Lung microvascular endothelial cell (primary cell): ENCODE data around the gene FTHL17. TPM values are rescaled to one million over a fixed set of nuclear protein-coding genes. Genes with fewer than 3 reads are reported as not detected.

ENCODE experiments used
- DNase-seq, 2 donors: peaks; one replicate each; pipeline versions ENCODE4 v3.0.0 to v3.0.0-alpha.2; 2010; ENCODE audit warnings: low read depth in 2 of 2
- total RNA-seq: library from RNA; depleted of rRNA; stranded (reverse); fragments of >200 nt; gene quantifications from 2 replicates; pipeline ENCODE4 v1.2.1, GENCODE V29; 2014

Gene FTHL17
- not detected in 2 replicates for total RNA-seq

DNA sequence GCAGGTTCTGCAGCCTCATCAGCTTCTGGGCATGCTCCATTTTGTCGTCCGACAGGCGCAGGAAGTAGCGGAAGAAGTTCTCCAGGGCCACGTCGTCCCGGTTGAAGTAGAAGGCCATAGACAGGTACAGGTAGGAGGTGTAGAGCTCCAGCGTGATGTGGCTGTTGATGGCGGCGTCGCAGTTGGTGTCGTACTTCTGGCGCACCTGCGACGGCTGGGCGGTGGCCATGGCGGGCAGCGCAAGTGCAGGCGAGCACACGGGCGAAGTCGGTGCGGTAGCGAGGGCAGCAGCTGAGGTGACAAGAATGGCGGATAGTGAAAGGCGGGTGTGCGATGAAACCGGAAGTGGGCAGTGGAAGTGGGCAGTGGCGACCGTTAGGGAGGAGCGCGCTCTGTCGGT is at the start of gene FTHL17:
FTHL17 (minus strand) TSS at position 317 of the 400 bp plus-strand sequence; CDS start at position 229, 88 bp downstream.
- DNase-seq, result no peak

DNA sequence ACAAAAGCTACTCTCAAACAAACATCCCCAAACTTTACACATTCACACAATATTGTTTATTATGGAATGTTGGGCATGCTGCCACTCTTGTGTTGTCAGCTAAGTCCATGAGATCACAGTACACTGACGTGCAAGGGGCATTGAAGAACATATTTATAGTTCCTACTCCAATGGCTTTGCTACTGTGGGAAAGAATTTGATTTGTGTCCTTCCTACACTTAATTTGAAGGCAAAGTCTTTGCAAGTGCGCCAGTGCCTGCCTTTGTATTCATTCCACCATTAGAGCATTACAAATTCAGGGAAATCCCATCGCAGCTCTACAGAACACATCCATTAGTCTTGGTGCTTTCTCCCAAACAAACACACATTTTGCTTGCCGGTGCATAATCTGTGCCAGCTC is 45.4 kb upstream of the FTHL17 start:
- no peak for DNase-seq

DNA sequence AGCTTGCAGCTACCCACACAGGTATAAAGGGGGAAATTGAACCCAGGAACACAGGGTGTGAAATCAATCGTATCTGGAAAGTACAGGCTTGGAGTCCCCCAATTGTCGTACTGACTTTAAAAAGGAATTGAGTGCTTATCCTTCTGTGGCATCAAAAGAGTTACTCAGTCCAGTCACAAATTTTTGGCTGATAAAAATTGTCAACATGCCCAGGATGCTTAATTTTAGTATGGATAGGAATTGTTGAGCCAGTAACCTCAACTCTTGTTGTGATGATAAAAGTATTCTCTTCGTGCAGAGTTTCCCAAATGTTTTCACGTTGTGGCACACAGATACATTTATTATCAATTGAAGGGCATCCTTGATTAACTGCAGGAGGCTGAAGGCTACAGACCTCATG is 43.6 kb upstream of the FTHL17 start:
- no peak for DNase-seq

DNA sequence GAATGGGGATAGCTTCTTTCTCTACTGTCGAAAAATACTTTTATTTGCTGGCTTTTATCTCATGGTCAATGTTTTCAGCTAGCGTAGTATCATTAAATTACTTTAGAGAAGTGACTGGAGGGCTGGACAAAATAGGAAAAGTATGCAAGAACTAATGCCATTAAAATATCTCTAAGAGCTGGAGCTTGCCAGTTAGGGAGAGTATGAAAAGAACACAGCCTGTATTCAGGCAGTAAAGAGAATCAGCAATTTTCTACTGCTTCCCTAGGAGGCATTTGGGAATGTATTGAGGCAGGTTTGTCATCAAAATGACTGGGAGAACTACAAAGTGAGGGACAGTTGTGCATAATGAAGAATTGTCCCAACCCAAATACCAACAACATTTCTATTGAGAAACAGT is 43.0 kb upstream of the FTHL17 start:
- DNase-seq, result no peak

DNA sequence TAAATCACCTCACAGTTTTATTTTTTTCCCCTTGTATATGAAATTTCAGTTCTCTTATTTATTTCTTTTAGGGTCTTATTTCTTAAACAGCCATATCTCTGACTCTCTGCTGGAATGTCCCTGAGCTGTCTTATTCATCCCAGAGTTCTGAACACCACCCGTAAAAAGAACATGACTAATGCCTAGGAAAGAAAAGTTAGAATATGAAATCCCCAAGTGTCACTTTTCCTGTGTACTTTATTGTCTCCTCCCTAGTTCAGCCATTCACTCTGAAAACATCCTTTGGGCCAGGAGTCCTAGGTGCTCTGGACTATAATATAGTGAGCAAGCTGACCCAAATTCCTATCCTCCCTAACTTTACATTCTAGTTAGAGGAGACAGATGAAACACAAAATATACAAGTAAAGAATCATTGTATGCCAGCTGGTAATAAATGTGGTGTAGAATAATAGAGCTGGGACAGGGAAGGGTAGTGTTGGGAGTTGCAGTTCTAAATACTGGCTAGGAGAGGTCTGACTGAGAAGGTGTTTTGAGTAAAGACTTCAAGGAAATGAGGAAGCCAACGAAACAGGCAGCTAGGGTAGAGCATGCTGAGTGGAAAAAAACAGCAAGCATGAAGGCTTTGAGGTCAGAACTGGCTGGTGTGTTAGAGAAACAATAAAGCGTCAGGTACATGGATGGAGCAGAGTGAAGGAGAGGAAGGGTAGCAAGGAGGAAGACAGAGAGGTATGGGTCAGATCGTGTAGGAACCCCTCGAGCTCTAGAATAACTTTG is 40.6 kb upstream of the FTHL17 start:
- no peak for DNase-seq

DNA sequence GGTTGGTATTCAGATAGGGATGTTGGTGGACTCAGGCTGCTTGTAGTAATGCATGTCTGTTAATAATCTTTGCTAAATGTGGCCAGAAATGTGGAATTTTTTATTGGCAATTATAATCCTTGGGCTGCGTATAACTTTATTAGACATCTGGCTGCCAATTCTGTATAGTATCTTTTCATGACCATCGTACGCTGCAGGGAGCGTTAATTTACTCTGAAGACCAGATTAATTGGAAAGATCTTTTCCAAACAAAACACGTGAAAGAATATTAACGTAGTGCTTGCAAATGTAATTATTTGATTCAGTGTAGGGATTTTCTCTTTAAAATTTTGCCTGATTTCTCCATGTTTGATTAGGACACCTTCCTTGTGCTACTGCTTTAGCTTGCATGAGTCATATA is 38.8 kb upstream of the FTHL17 start:
- DNase-seq, result no peak

DNA sequence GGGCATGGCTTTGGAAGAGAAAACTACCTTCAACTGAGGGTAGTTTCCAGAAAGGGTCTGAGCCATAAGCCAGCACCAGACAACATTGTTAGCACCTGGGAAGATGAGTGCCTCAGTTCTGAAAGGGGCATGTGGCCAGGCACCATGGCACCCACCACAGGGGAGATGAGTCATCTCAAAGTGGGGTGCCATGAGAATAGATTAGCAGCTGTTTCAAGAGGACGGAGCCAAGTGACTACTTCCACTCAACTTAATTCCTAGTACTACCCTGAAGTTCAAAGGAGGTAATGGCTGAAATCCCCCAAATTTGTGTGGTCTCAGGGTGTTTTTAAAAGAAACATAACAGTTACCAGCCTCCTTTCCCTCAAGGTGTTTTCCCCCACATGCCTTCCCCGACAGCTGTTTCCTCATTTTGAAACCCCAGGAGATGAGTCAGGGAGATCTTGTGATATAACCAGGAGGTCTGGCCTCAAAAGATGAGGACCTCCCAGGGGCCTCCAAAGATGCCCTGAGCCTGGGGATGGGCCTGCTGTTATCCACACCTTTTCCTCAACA is 27.8 kb upstream of the FTHL17 start:
- peak in 1 of 2 donors; percentile 19 for DNase-seq

DNA sequence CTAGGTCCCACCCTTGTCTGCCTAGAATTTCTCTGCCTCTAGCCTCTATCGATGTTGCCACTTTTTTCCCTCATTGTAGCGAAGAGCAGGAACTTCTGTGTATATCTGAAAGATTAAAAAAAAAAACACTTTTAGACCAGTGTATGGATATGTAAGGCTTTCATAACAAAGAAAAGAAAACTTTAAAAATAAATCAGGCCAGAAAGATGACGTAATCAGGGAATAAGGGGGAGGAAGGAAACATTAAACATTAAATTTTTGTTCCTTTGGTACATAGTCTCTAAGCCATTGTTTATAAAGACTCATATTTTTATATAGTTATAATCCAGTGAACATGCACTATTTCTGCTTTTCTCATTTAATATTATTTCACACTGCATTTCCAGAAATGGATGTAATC is 26.2 kb upstream of the FTHL17 start:
- no peak for DNase-seq

DNA sequence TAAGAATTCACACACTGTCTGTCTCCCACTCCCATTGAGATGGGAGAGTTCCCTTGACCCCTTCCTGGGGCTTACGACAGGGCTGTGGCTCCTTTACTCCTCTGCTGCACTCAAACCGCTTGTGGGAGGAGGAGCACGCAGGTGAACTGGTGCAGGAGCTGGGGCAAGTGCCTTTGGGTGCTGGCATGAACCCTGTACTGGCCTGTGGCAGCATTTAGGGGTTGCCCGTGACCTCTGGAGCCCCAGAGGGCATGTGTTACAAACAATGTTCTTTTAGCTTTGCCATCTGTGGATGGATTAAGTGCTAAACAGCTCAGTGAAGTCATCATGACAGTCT is 21.8 kb upstream of the FTHL17 start:
- DNase-seq, result no peak

DNA sequence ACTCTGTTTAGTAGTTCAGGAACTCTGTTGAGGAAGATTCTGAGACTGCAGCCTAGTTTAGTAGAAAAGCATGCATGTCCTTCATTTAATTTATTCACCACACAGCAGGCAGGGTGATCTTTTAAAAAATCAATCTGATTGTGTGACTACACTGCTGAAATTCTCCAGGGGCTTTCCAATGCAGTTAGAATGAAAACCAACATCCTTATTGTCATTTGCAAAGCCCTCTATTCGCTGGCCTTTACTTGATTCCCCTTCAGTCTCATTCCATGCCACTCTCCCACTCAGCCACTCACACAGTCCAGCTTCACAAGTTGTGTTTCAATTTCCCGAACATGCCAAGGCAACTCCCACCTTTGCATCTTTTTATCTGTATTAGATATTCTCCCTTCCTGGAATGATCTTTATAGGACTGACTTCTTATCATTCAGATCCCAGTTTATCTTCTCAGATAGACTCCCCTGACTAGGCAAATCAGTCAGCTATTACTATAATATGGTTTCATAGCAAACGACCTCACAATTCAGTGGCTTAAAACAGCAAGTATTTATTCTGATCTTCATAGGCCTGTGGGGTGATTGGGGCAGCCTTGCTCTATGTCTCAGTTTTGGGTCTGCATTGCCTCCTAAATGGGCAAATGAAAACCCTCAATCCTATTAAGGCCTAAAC is 21.3 kb upstream of the FTHL17 start:
- no peak for DNase-seq

DNA sequence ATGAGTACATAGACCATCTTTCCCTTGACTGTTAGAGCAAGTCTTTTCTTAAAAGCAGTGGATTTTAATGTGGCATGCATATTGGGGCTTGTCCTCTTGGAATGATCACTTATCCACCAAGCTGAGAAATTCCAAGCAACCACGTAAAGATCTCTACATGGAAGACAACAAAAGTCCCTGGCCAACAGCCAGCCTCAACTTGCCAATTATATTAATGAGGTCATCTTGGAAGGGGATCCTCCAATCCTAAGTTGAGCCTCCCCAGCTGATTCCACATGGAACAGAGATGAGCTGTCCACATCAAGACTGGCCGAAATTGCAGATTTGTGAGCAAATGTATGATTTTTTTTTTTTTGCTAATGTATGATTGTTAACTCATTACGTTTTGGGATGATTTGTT is 20.6 kb upstream of the FTHL17 start:
- DNase-seq, result peak in 1 of 2 donors; percentile 12

DNA sequence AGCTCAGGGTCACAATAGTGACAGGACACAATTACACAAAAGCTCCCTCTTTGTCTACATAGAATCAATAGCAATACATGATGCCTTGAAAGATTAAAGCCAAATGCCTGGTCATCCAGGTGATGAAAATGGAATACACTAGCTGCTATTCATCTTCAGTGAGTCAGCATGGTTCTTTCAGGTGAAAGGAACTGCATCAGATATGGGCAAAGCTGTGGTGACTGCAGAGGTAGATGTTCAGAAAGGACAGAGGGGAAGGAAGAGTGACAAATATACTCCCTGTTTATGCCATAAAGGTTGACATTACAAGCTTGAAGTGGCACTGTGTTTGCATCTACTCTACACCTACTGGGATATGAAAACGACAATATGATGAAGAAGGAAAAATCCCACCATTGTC is 20.0 kb upstream of the FTHL17 start:
- no peak for DNase-seq

DNA sequence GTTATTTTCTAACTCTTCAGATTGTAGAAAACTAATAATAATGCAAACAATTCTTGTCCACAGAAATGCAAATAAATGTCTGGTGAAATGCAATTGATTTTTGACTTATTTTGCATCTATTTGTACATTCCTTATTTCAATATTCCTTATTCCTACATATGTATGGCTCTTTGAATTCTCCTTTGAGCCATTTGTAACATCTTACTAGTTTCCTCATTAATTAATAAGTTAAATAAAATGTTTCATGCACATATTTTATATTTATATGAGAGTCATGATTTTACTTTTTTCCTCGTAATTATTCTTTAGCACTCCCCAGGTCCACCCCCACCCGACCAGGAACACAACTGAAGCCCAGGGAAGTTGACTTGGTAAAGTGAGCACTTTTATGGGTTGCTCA is 2.7 kb upstream of the FTHL17 start:
- no peak for DNase-seq

DNA sequence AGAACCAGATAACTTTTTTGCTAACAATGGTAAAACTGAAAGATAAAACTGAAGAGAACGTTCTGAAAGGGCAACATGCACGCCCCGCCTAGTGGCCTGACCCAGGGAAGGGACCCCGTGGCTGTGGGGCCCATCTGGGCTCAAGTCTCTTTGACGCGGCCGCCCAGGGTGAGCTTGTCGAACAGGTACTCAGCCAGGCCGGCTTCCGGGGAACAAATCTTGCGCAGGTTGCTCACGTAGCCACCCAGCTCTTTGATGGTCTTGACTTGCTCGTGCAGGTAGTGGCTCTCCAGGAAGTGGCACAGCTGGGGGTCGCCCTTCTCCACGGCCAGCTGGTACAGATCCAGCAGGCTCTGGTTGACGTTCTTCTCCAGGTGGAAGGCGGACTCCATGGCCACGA is 579 bp downstream of the FTHL17 start:
- DNase-seq, result no peak

DNA sequence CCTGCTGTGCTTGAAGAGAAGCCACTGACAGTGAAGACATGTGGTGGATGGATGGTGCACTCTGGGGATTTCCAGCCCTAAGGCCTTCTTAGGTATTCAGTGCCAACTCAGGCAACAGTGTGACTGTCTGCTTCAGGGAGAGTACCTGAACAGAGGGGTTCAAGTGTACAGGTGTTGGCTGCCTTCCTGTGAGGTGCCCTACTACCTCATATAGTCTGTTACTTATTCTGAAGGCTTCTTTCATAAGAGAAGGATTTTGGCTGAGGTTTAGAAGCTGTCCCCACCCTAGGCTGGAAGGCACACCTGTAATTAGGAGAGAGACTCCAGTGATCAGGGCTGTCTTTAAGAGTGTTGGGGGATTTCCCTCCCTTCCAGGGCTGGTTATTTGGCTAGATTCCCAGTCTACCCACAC is 1.8 kb downstream of the FTHL17 start:
- DNase-seq, result no peak

DNA sequence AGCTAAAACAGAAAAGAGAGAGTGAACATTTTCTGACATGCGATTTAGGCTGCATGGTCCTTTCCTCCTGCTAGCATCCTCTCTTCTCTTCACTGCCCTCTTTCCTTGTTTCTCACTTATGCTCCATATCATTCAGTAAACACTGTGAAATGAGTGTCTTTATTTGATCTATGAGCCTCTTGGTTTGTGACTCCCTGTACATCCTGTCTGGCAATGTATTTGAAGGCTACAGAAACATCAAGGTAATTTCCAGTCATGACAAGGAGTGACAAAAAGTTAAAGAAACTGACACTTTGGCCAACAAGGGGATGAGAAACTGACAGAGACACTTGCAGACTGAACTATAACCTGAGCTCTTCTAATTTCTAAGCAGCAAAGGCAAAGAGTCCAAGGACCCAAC is 8.7 kb downstream of the FTHL17 start:
- no peak for DNase-seq

DNA sequence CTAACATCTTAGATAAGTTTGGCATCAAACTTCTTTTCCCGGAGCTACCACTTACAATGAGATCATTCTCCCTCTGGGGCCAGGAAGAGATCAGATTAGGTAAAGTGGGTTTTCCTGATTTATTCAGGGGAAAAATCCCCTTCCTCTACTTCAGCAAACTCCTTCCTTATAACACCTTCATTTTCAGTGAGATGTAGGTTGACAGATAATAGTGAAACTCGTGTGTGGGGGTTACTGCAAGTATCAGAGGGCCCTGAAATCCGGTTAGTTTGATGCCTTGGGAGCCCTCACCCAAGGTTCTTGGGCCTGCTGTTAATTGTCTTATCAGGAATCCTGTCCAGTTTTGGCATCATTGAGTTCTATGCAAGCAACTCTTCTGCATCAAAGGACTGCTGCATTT is 10.8 kb downstream of the FTHL17 start:
- no peak for DNase-seq

DNA sequence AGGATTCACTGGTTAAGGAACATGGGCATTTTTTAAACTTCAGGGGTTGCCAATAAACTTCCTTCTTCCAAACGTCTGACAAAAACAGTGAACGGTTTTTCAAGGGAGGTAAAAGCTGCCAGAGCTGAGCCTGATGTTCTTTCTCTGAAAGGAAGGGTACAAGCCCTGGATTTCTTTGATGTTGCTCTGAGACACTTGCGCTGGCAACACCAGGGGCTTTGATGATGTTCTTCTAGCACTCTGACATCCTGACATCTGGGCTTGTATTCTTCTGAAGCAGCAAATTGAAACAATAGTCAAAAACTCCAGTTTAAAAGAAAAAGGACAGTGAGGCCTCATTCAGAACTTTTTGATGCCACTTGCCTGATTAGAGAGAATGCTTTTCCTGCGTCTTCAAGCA is 11.8 kb downstream of the FTHL17 start:
- no peak for DNase-seq

DNA sequence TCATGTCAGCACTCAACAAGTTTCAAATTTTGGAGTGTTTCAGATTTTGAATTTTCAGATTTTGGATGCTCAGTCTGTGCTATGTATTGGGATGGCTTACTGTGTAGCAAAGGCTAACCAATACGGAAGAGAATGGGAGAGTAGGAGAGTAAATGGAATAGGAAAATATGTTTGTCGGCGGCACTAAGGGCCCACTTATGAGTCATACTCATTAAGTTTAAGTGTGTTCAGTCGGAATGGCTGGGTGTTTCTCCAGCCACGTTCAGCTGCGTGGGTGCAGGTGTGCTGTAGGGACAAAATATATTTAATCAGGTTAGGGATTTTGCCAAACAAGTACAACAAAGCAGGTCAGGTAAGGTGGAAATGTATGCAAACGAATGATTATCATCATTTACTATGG is 13.6 kb downstream of the FTHL17 start:
- no peak for DNase-seq

DNA sequence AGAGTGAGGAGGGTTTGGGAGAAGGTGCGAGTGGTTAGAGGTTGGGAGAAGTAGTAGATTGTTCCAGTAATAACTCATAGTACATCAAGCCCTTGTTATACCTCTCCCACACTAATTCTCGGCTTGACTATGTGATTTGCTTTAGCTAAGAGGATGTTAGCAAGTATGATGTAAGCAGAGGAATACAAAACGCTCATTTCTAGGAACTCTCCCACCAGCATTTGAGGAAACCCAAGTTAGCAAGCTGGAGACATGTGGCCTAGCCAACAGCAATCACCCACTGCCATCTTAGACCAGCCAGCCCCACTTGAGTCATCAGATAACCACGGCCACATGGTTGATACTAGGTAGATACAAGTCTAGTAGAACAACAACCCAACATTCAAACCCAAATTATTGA is 14.2 kb downstream of the FTHL17 start:
- DNase-seq, result no peak

DNA sequence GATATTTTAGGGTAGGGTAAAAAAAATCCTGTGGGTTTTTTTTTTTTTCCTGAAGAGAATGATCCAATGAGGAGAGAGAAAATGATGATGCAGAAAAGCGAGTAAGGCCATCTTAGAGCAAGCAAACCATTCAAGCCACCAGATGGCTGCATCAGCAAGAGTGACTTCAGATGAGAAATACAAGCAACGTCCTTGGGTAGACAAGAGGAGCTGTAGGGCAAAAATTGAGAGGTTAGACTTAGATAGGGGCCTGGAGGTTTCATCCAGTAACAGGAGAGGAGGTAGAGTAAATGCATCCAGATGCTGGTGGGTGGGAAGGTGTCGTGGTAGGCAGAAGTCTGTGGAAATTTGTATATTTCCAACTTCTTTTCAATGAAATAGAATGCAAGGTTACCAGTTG is 14.6 kb downstream of the FTHL17 start:
- no peak for DNase-seq

DNA sequence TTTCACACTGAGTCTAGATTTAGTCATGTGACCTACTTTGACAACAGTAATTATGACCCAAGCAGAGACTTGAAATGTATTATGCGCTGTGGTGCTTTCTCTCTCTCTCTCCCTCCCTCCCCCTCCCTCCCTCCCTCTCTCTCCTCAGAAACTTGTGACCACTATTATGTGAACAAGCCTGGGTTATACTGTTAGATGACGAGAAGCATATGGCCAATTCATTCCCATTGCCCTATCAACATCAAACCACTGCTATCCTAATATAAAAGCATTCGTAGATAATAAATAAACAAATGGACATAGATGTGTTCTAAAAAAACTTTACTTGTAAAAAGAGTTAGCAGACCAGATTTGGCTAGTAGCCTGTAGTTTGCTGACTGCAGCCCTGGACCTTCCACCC is 18.2 kb downstream of the FTHL17 start:
- no peak for DNase-seq

DNA sequence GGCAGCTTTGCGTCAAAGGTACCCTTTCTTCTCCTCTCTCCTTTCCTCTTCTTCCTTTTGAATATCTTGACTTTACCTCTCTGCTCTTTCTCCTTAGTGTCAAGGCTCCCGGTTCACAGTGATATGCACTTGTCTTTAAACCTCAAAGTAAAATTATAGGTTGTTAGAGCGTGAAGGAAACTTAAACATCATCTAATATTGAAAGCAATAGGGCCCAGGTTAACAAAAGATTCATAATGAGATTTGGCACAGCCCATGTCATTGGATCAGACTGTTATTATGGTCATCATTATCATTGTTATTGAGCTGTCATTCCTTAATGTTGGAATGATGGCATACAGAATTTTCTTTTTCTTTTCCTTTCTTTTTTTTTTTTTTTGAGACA is 32.5 kb downstream of the FTHL17 start:
- DNase-seq, result no peak
